Nephron progenitor cell (in vitro differentiated cells): ENCODE measurements around the gene MATN1.

Experiments used
- DNase-seq: peaks from one replicate; pipeline ENCODE4 v3.0.0; 2021
- H3K27ac Mint-ChIP-seq: 2 replicates; pipeline ENCODE4 v1.8.0; 2021; ENCODE audit warnings: mild to moderate bottlenecking, moderate library complexity, mixed read lengths
- H3K27me3 Mint-ChIP-seq: 2 replicates; pipeline ENCODE4 v1.8.0; 2021; ENCODE audit warnings: mild to moderate bottlenecking, low read depth, mixed read lengths; ENCODE audit not compliant: poor library complexity
- H3K36me3 Mint-ChIP-seq: 2 replicates; pipeline ENCODE4 v1.8.0; 2021; ENCODE audit warnings: low read depth, mixed read lengths
- H3K4me1 Mint-ChIP-seq: 2 replicates; pipeline ENCODE4 v1.8.0; 2021; ENCODE audit warnings: mixed read lengths
- H3K4me3 Mint-ChIP-seq: 2 replicates; pipeline ENCODE4 v1.8.0; 2021; ENCODE audit warnings: mild to moderate bottlenecking, moderate library complexity, mixed read lengths
- H3K9me3 Mint-ChIP-seq: 2 replicates; pipeline ENCODE4 v1.8.0; 2021; ENCODE audit warnings: mild to moderate bottlenecking, moderate library complexity, mixed read lengths
- CTCF ChIP-seq: fragments of 200-600 bp; sonication (generic); IDR thresholded peaks from 2 replicates; pipeline ENCODE4 v1.5.0; 2021; ENCODE audit warnings: antibody characterized with exemption

Gene MATN1

GRCh38 chr1:30697571-30698376 is 25.6 kb downstream of the MATN1 start:
- Mint-ChIP-seq H3K36me3 (no peaks in the 10 kb centered on the region), H3K9me3 (no peaks in the 10 kb centered on the region), H3K27me3 (peaks cover 6% of the 10 kb centered on the region), H3K4me3 (no peak overlapping the region), H3K27ac (no peak overlapping the region), H3K4me1 (peaks cover 33% of the 10 kb centered on the region)
- TF ChIP-seq CTCF: no peak
- DNase-seq: no peak

GRCh38 chr1:30696831-30697230 is 26.6 kb downstream of the MATN1 start:
- DNase-seq: no peak
- Mint-ChIP-seq H3K4me3 (no peak overlapping the region), H3K36me3 (no peaks in the 10 kb centered on the region), H3K27me3 (peaks cover 6% of the 10 kb centered on the region), H3K4me1 (peaks cover 43% of the 10 kb centered on the region), H3K9me3 (no peaks in the 10 kb centered on the region), H3K27ac (no peak overlapping the region)
- TF ChIP-seq CTCF: no peak

GRCh38 chr1:30695439-30695841 is 27.9 kb downstream of the MATN1 start:
- H3K9me3 Mint-ChIP-seq: no peaks in the 10 kb centered on the region
- peaks cover 13% of the 10 kb centered on the region for H3K27me3 Mint-ChIP-seq
- H3K36me3 Mint-ChIP-seq: no peaks in the 10 kb centered on the region
- H3K4me3 Mint-ChIP-seq: no peak overlapping the region
- peaks cover 56% of the 10 kb centered on the region for H3K4me1 Mint-ChIP-seq
- DNase-seq: no peak
- TF ChIP-seq CTCF: no peak
- H3K27ac Mint-ChIP-seq: no peak overlapping the region

- H3K9me3 Mint-ChIP-seq: no peaks in the 10 kb centered on the region
- no peak for DNase-seq
- peaks cover 13% of the 10 kb centered on the region for H3K27me3 Mint-ChIP-seq
- no peak overlapping the region for H3K4me3 Mint-ChIP-seq
- H3K27ac Mint-ChIP-seq: no peak overlapping the region
- no peak for TF ChIP-seq CTCF
- H3K4me1 Mint-ChIP-seq: peaks cover 66% of the 10 kb centered on the region
- no peaks in the 10 kb centered on the region for H3K36me3 Mint-ChIP-seq
Observed at GRCh38 chr1:30694280-30695175, 28.9 kb downstream of the MATN1 start.

GRCh38 chr1:30693822-30694221 is 29.6 kb downstream of the MATN1 start:
- Mint-ChIP-seq H3K4me3 (no peak overlapping the region), H3K36me3 (no peaks in the 10 kb centered on the region), H3K27ac (no peak overlapping the region), H3K4me1 (peaks cover 71% of the 10 kb centered on the region), H3K9me3 (no peaks in the 10 kb centered on the region), H3K27me3 (peaks cover 13% of the 10 kb centered on the region)
- no peak for TF ChIP-seq CTCF
- DNase-seq: no peak
